Sciatic nerve (tissue), 2 donors: ENCODE measurements around the gene PRC1. TPM values are rescaled to one million over a fixed set of nuclear protein-coding genes. Genes with fewer than 3 reads are reported as not detected.
"Not testable (repeated sequence)": the region's sequence is repeated elsewhere in the genome, so short reads cannot be mapped to it uniquely, and the experiment has no call there.

ENCODE experiments used
- ATAC-seq: fragments of 200-7000 bp; cut with Tn5 transposase; one replicate; pipeline ENCODE4 v1.9.1; 2020; ENCODE audit warnings: mild to moderate bottlenecking, moderate library complexity
- DNase-seq: peaks from one replicate; pipeline ENCODE4 v3.0.0-alpha.2; 2020; ENCODE audit warnings: low spot score
- intact Hi-C: fragments of 100-400 bp; cut with DNase I; formaldehyde crosslinking; loops from one replicate; pipeline ENCODE4 v1.14.2; 2022
- total RNA-seq: library from RNA; stranded (reverse); fragmentation: NEBNext Ultra II Directional; extraction: Animal tissue kit (Norgen Biotek cat#: 25700); gene quantifications from one replicate; pipeline ENCODE4 v1.2.1, GENCODE V29; 2021
- donor health status: DM: no; HTN: no; CAD: no.
- donor health status: DM: no; HTN: no; CAD: no.

Gene PRC1
- total RNA-seq, 1 donor from 2014 or later, result 5.7 TPM

- intact Hi-C loops, result no loop called here
- ATAC-seq (no peak), DNase-seq (no peak)
These were observed 53.3 kb downstream of the PRC1 start for GRCh38 chr15:90941038-90941437.

- DNase-seq (no peak), ATAC-seq (no peak)
- intact Hi-C loops, result no loop called here
These were observed 54.6 kb downstream of the PRC1 start for GRCh38 chr15:90939756-90940155.

- intact Hi-C loops, result no loop called here
- no peak for ATAC-seq
- DNase-seq, result no peak
These were observed 56.1 kb downstream of the PRC1 start for GRCh38 chr15:90938261-90938660.

GRCh38 chr15:90936823-90937222, 57.5 kb downstream of the PRC1 start:
- no peak for ATAC-seq
- intact Hi-C loops, result no loop called here
- no peak for DNase-seq

GRCh38 chr15:90934949-90935751, 59.2 kb downstream of the PRC1 start, which contains the start of gene UNC45A:
Gene UNC45A (plus strand): TSS chr15:90935285. CDS start chr15:90935325, 40 bp downstream.
- intact Hi-C loops, result loop anchor here (2.0 kb wide), 1 partner anchor 32 kb away; the partner anchor contains the start of gene MAN2A2
- ATAC-seq (peak; percentile 92), DNase-seq (peak; percentile 96)

GRCh38 chr15:90934256-90934948, 59.9 kb downstream of the PRC1 start:
- intact Hi-C loops, result loop anchor here (2.0 kb wide), 1 partner anchor 32 kb away; the partner anchor contains the start of gene MAN2A2
- ATAC-seq, result peak; percentile 71
- DNase-seq, result peak; percentile 93

GRCh38 chr15:90933301-90933700, 61.0 kb downstream of the PRC1 start:
- intact Hi-C loops, result no loop called here
- DNase-seq, result no peak
- ATAC-seq, result no peak

GRCh38 chr15:90932660-90932991, 61.7 kb downstream of the PRC1 start:
- intact Hi-C loops, result no loop called here
- DNase-seq, result no peak
- ATAC-seq, result no peak

- ATAC-seq (peak; percentile 63), DNase-seq (peak; percentile 96)
- intact Hi-C loops, result no loop called here
These were observed 62.3 kb downstream of the PRC1 start, which contains the start of gene HDDC3 for GRCh38 chr15:90931828-90932659. Gene HDDC3 (minus strand): TSS chr15:90932549. CDS start chr15:90932540, 9 bp downstream.

GRCh38 chr15:90931575-90931827, 62.8 kb downstream of the PRC1 start:
- intact Hi-C loops, result no loop called here
- ATAC-seq (no peak), DNase-seq (no peak)

GRCh38 chr15:90930861-90931574, 63.3 kb downstream of the PRC1 start:
- intact Hi-C loops, result no loop called here
- DNase-seq, result peak; percentile 59
- ATAC-seq, result no peak

- DNase-seq (peak; percentile 52), ATAC-seq (peak; percentile 0)
- intact Hi-C loops, result no loop called here
These were observed 64.9 kb downstream of the PRC1 start for GRCh38 chr15:90929246-90930019.

- DNase-seq, intact Hi-C loops, ATAC-seq: not testable (repeated sequence)
These were observed 66.2 kb downstream of the PRC1 start for GRCh38 chr15:90928106-90928505.

GRCh38 chr15:90926766-90927165, 67.6 kb downstream of the PRC1 start:
- intact Hi-C loops, DNase-seq, ATAC-seq: not testable (repeated sequence)

- DNase-seq (no peak), ATAC-seq (no peak)
- intact Hi-C loops, result no loop called here
These were observed 70.0 kb downstream of the PRC1 start for GRCh38 chr15:90924375-90924774.

GRCh38 chr15:90922712-90923322, 71.5 kb downstream of the PRC1 start:
- ATAC-seq, intact Hi-C loops, DNase-seq: not testable (repeated sequence)

GRCh38 chr15:90921887-90922286, 72.4 kb downstream of the PRC1 start:
- intact Hi-C loops, result no loop called here
- ATAC-seq, result no peak
- DNase-seq, result no peak

GRCh38 chr15:90918835-90919234, 75.5 kb downstream of the PRC1 start:
- ATAC-seq (no peak), DNase-seq (no peak)
- intact Hi-C loops, result no loop called here
